ENCODE measurements around the gene NCSTN.

The NCSTN gene

GRCh38 chr1:160363951-160364735 lies 21.0 kb downstream of the NCSTN start:
- TF ChIP-seq CTCF (IDR thresholded peaks at IDR 0.05; ENCODE audit: low read depth, low read length) = no peak
- no peak overlapping the region for H3K4me3 ChIP-seq (ENCODE audit: low read depth, low read length)

GRCh38 chr1:160365325-160365724 lies 22.1 kb downstream of the NCSTN start:
- no peak overlapping the region for H3K4me3 ChIP-seq (ENCODE audit: low read depth, low read length)
- TF ChIP-seq CTCF (IDR thresholded peaks at IDR 0.05; ENCODE audit: low read depth, low read length) = no peak

- H3K4me3 ChIP-seq (ENCODE audit: low read depth, low read length) = no peak within 1 kb of the TSS
- no peak for TF ChIP-seq CTCF (IDR thresholded peaks at IDR 0.05; ENCODE audit: low read depth, low read length)
Observed at GRCh38 chr1:160366731-160367515, 23.7 kb downstream of the NCSTN start, which contains the start of gene NHLH1. Gene NHLH1, plus strand, starts transcription at chr1:160367071. Its CDS starts 3,661 bp downstream, at chr1:160370732.

GRCh38 chr1:160367516-160367900 lies 24.3 kb downstream of the NCSTN start:
- no peak for TF ChIP-seq CTCF (IDR thresholded peaks at IDR 0.05; ENCODE audit: low read depth, low read length)
- H3K4me3 ChIP-seq (ENCODE audit: low read depth, low read length) = no peak overlapping the region

DNA sequence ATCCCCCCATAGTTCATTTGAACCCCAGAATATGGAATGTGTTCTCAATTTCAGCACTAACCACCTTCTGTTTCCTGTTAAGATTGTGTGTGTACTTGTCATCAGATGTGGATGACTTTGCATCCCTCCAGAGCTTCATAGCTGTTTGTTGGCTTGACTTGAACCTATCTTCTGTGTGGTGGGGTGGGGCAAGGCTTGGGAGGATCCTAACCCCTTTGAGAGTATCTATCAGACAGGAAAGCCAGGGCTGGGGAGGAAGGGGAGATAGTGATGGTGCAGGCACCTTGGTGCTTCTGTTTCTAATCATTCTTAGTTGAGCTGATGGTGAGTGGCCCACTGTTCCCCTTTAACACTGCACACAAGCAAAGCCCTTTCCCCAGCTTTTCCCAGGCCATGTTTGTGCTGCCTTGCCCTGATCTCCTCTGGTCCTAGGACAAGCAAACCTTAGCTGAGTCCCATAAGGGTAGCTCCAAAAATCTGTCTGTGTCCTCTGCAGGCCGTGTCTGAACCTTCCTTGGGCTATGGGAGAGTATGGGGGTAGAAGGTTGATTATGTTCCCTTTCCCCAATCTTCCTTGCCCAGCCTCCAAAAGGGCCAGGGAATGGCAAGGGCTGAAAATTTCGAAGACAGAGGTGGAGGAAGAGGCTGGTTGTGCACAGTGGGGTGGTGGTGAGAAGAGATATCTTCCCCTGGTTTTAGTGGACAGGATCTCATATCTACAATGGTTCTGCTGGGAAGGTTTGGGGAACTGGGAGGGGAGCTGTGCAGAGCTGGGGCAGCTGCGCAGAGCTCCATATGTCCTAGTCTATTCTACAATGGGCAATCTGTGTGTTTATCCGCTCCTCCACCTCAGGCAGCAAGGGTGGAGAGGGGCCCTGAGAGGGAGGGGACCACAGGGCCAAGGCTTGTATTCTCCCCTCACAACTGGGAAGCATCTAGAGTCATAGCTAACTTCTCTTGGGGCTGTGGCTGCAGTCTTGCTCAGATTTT lies 25.0 kb downstream of the NCSTN start:
- no peak for TF ChIP-seq CTCF (IDR thresholded peaks at IDR 0.05; ENCODE audit: low read depth, low read length)
- no peak overlapping the region for H3K4me3 ChIP-seq (ENCODE audit: low read depth, low read length)

GRCh38 chr1:160369087-160369486 lies 25.9 kb downstream of the NCSTN start:
- no peak for TF ChIP-seq CTCF (IDR thresholded peaks at IDR 0.05; ENCODE audit: low read depth, low read length)
- H3K4me3 ChIP-seq (ENCODE audit: low read depth, low read length) = no peak overlapping the region
